Keratinocyte (primary cell): ENCODE results near the gene CCDC7. TPM values are rescaled to one million over a fixed set of nuclear protein-coding genes. Genes with fewer than 3 reads are reported as not detected.
"Not testable (repeated sequence)": the region's sequence is repeated elsewhere in the genome, so short reads cannot be mapped to it uniquely, and the experiment has no call there.

Source experiments
- DNase-seq: peaks from one replicate; pipeline ENCODE4 v3.0.0-alpha.2; 2011; ENCODE audit warnings: low read depth, missing footprints, low spot score
- FAIRE-seq: peaks from 2 replicates; lab custom pipeline; 2011; peaks lifted over from hg19 to GRCh38; lab: Jason Lieb, UNC
- H2AFZ ChIP-seq: 2 replicates; pipeline ENCODE4 v1.6.0; 2012; ENCODE audit warnings: low read length, control low read depth, inconsistent platforms; ENCODE audit not compliant: control insufficient read depth
- H3K27ac ChIP-seq: 2 replicates; pipeline ENCODE4 v1.5.1; 2011; ENCODE audit warnings: low read length; ENCODE audit not compliant: control insufficient read depth, insufficient read depth
- H3K27me3 ChIP-seq: 3 replicates; pipeline ENCODE4 v1.6.0; 2011; ENCODE audit warnings: low read length; ENCODE audit not compliant: control insufficient read depth, insufficient read depth; ENCODE audit errors: extremely low read depth
- H3K36me3 ChIP-seq, 2 experiments: 2 replicates in 1 of 2; 3 replicates in 1 of 2; pipeline ENCODE4 v1.5.1; 2011; ENCODE audit warnings: low read length in 2 of 2, mild to moderate bottlenecking in 1 of 2; ENCODE audit not compliant: control insufficient read depth in 2 of 2, insufficient read depth in 2 of 2; ENCODE audit errors: extremely low read depth in 1 of 2
- H3K4me1 ChIP-seq: 3 replicates; pipeline ENCODE4 v1.5.1; 2011; ENCODE audit warnings: low read length; ENCODE audit not compliant: control insufficient read depth, insufficient read depth; ENCODE audit errors: extremely low read depth
- H3K4me2 ChIP-seq: 3 replicates; pipeline ENCODE4 v1.6.0; 2011; ENCODE audit warnings: low read depth, low read length; ENCODE audit not compliant: control insufficient read depth, insufficient read depth; ENCODE audit errors: extremely low read depth
- H3K4me3 ChIP-seq, 3 experiments: fragments of 200-600 bp in 1 of 3; sonication (generic) in 1 of 3; 2 replicates in 2 of 3; 3 replicates in 1 of 3; pipeline ENCODE4 v1.5.1; 2011 to 2016; ENCODE audit warnings: low read length in 3 of 3, mild to moderate bottlenecking in 3 of 3, control low read depth in 2 of 3, inconsistent platforms in 1 of 3, low read depth in 1 of 3, mixed read lengths in 1 of 3, mixed run types in 1 of 3, moderate library complexity in 1 of 3; ENCODE audit not compliant: control insufficient read depth in 2 of 3, insufficient read depth in 2 of 3; ENCODE audit errors: extremely low read depth in 1 of 3
- H3K79me2 ChIP-seq: 2 replicates; pipeline ENCODE4 v1.6.0; 2012; ENCODE audit warnings: low read length; ENCODE audit not compliant: control insufficient read depth, insufficient read depth
- H3K9ac ChIP-seq: 3 replicates; pipeline ENCODE4 v1.6.0; 2011; ENCODE audit warnings: low read length; ENCODE audit not compliant: control insufficient read depth, insufficient read depth; ENCODE audit errors: extremely low read depth
- H3K9me1 ChIP-seq: 3 replicates; pipeline ENCODE4 v1.6.0; 2011; ENCODE audit warnings: low read length; ENCODE audit not compliant: control insufficient read depth, insufficient read depth; ENCODE audit errors: extremely low read depth
- H3K9me3 ChIP-seq: 2 replicates; pipeline ENCODE4 v1.5.1; 2012; ENCODE audit warnings: low read depth, low read length; ENCODE audit not compliant: control insufficient read depth
- H4K20me1 ChIP-seq: 3 replicates; pipeline ENCODE4 v1.6.0; 2011; ENCODE audit warnings: low read length; ENCODE audit not compliant: control insufficient read depth, insufficient read depth; ENCODE audit errors: extremely low read depth
- EZH2 ChIP-seq: IDR thresholded peaks from one replicate; pipeline ENCODE4 v1.6.1; 2012; ENCODE audit warnings: inconsistent platforms, mild to moderate bottlenecking, low read length, moderate library complexity
- dilution Hi-C: fragments of 300-500 bp; cut with MboI; formaldehyde crosslinking; loops from one replicate; pipeline ENCODE4 v1.7.0; 2020; ENCODE audit warnings: low sequenced_read_pairs; ENCODE audit not compliant: extremely low pct_ligation_motif_present
- polyA plus RNA-seq, 5 experiments: library from polyadenylated mRNA; depleted of rRNA in 3 of 5; stranded (reverse) in 3 of 5; stranded (forward) in 1 of 5; unstranded in 1 of 5; fragments of >200 nt; gene quantifications; 1 replicate in 1 of 5; 2 replicates in 3 of 5; 3 replicates in 1 of 5; pipeline versions ENCODE4 v1.2.1 to v1.2.3, GENCODE V29; 2011 to 2012; ENCODE audit warnings: missing spikeins in 2 of 5, low read depth in 1 of 5, low replicate concordance in 1 of 5
- TF ChIP-seq, protein P1 (sequence below), 3 experiments: IDR thresholded peaks in 1 of 3; conservative IDR thresholded peaks in 1 of 3; optimal IDR thresholded peaks in 1 of 3; 2 replicates in 2 of 3; 3 replicates in 1 of 3; pipeline versions ENCODE3 to v1.5.1; 2011; ENCODE audit warnings: low read length in 3 of 3, mild to moderate bottlenecking in 3 of 3, moderate library complexity in 2 of 3, control low read depth in 1 of 3, inconsistent platforms in 1 of 3; ENCODE audit not compliant: insufficient read depth in 2 of 3; ENCODE audit errors: extremely low read depth in 1 of 3

The CCDC7 gene
- polyA plus RNA-seq, 1 donor (not counting 4 experiments of a cell fraction or from before 2014, with no cell fraction given) = 1.1 TPM

- Histone ChIP-seq H3K4me3 (no peak overlapping the region), H3K4me2 (no peak overlapping the region), H2AFZ (no peak overlapping the region), H4K20me1 (no peaks in the 10 kb centered on the region), H3K79me2 (no peaks in the 10 kb centered on the region), H3K9me3 (peaks cover 2% of the 10 kb centered on the region), H3K9me1 (no peaks in the 10 kb centered on the region), H3K27ac (no peak overlapping the region), H3K9ac (no peak overlapping the region), H3K4me1 (no peaks in the 10 kb centered on the region), H3K36me3 (no peaks in the 10 kb centered on the region), H3K27me3 (peaks cover 8% of the 10 kb centered on the region)
- no peak for TF ChIP-seq EZH2
- TF ChIP-seq, protein P1, sequence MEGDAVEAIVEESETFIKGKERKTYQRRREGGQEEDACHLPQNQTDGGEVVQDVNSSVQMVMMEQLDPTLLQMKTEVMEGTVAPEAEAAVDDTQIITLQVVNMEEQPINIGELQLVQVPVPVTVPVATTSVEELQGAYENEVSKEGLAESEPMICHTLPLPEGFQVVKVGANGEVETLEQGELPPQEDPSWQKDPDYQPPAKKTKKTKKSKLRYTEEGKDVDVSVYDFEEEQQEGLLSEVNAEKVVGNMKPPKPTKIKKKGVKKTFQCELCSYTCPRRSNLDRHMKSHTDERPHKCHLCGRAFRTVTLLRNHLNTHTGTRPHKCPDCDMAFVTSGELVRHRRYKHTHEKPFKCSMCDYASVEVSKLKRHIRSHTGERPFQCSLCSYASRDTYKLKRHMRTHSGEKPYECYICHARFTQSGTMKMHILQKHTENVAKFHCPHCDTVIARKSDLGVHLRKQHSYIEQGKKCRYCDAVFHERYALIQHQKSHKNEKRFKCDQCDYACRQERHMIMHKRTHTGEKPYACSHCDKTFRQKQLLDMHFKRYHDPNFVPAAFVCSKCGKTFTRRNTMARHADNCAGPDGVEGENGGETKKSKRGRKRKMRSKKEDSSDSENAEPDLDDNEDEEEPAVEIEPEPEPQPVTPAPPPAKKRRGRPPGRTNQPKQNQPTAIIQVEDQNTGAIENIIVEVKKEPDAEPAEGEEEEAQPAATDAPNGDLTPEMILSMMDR (optimal IDR thresholded peaks at IDR 0.05 in 1 of 3, IDR thresholded peaks at IDR 0.05 in 1 of 3, conservative IDR thresholded peaks at IDR 0.05 in 1 of 3; ENCODE audit: extremely low read depth in 1 of 3, insufficient read depth in 2 of 3, low read length in 3 of 3) = no peak
- FAIRE-seq (no peak), DNase-seq (no peak)
- dilution Hi-C loops = no loop called here
Observed at GRCh38 chr10:32646535-32646934, 200.6 kb downstream of the CCDC7 start.

GRCh38 chr10:32650246-32650655 is 204.3 kb downstream of the CCDC7 start:
- H3K4me1 ChIP-seq = no peaks in the 10 kb centered on the region
- FAIRE-seq (no peak), DNase-seq (no peak)
- TF ChIP-seq, protein P1 (optimal IDR thresholded peaks at IDR 0.05 in 1 of 3, IDR thresholded peaks at IDR 0.05 in 1 of 3, conservative IDR thresholded peaks at IDR 0.05 in 1 of 3; ENCODE audit: extremely low read depth in 1 of 3, insufficient read depth in 2 of 3, low read length in 3 of 3) = peak in 1 of 3 experiments; percentile 10
- no peak for TF ChIP-seq EZH2
- no peak overlapping the region for H3K9ac ChIP-seq
- no peak overlapping the region for H3K4me3 ChIP-seq
- H3K9me3 ChIP-seq = peaks cover 2% of the 10 kb centered on the region
- H3K4me2 ChIP-seq = no peak overlapping the region
- H3K9me1 ChIP-seq = no peaks in the 10 kb centered on the region
- H3K27me3 ChIP-seq = peaks cover 8% of the 10 kb centered on the region
- H2AFZ ChIP-seq = no peak overlapping the region
- H3K36me3 ChIP-seq = no peaks in the 10 kb centered on the region
- dilution Hi-C loops = no loop called here
- no peak overlapping the region for H3K27ac ChIP-seq
- H3K79me2 ChIP-seq = no peaks in the 10 kb centered on the region
- no peaks in the 10 kb centered on the region for H4K20me1 ChIP-seq

GRCh38 chr10:32657430-32657829 is 211.5 kb downstream of the CCDC7 start:
- FAIRE-seq, H3K9me1 ChIP-seq, DNase-seq, H3K9me3 ChIP-seq, dilution Hi-C loops, H3K4me2 ChIP-seq, H3K4me3 ChIP-seq, H3K9ac ChIP-seq, H3K4me1 ChIP-seq, H2AFZ ChIP-seq, H4K20me1 ChIP-seq, H3K36me3 ChIP-seq, H3K27me3 ChIP-seq, H3K79me2 ChIP-seq, H3K27ac ChIP-seq: not testable (repeated sequence)
